GM21737 (cell line): ENCODE data around the gene CCDC28A.
"Not testable (repeated sequence)": the region's sequence is repeated elsewhere in the genome, so short reads cannot be mapped to it uniquely, and the experiment has no call there.

Experiments
- ATAC-seq: cut with Tn5 transposase; IDR thresholded peaks from one replicate; pipeline ENCODE4 v1.9.1; 2021; ENCODE audit warnings: mild to moderate bottlenecking, moderate library complexity; ENCODE audit not compliant: unreplicated experiment

CCDC28A gene

DNA sequence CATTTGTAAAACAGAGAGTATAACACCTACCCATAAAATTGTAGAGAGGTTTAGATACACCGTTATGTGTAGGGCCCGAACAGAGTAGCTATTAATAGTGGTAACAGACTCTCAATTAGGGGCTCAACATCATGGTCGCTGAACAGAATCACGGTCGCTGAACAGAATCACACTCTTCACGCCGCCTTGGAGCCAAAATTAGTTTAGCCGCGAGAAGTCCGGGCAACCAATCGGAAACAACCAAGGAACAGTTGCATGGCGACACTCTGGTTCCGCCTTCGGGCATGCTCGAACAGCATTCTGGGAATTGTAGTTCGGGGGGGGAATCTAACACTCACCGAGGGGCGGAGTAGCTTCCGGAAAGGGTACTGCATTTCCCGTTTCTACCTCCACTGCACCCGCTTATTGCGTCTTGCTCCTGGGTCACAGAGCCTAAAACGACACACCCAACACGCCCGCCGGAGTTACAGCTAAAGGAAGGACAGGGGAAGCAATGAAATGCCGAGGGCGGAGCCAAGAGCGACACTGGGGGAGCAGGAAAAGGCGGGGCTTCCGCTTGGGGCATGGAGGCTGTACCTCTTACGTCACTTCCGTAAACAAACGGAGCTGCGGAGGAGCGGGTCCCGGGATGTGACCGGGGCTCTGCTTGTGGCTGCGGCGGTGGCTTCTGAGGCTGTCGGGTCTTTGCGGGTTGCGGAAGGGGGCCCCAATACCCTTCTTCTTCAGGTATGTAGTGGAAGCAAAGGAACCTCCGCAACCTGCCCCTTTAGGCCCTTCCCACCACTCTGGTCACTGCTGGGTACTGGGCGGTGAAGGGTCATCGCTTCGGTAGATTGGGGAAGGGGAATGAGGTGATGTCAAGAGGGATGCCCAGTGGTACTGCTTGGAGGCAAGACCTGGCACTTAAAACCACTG, at the start of gene CCDC28A:
TSS of gene CCDC28A (plus strand) at position 593 of the 915 bp plus-strand sequence. CDS start 2,352 bp downstream, outside the sequence.
- peak; percentile 95 for ATAC-seq

- no peak for ATAC-seq
Observed at GRCh38 chr6:138724015-138724414, 49.6 kb upstream of the CCDC28A start.

DNA sequence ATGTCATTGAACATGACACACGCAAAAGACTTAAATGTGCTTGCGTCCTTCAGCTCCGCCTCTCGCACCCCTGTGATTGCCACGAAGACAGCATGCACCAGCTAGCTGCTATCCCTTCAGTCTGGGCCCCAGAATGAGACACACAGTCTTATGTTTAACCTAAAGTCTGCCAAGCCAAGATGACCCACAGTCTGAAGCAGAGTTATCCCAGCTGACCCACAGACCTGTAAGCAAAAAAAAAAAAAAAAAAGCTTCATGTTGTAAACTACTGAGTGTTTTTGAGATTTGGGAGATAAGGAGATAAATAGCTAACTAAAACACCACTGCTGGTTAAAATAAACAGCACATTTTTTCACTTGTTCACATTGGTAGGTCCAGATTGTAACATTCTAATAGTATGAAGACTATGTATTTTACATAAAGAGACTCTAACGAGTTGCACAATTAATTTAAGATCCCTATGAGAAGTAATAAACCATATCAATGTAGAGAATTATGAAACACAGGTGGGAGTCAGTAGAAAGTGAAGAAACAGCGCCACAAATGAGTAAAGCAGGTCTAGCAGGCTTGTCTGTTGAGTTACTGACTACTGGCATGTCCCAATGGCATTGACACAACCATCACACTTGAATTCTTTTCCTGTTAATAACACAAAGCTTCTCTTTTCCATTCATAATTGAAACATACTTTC, 47.4 kb upstream of the CCDC28A start:
- no peak for ATAC-seq

GRCh38 chr6:138726757-138727097, 46.8 kb upstream of the CCDC28A start:
- ATAC-seq = no peak

- ATAC-seq = no peak
Observed at GRCh38 chr6:138727182-138727581, 46.4 kb upstream of the CCDC28A start.

DNA sequence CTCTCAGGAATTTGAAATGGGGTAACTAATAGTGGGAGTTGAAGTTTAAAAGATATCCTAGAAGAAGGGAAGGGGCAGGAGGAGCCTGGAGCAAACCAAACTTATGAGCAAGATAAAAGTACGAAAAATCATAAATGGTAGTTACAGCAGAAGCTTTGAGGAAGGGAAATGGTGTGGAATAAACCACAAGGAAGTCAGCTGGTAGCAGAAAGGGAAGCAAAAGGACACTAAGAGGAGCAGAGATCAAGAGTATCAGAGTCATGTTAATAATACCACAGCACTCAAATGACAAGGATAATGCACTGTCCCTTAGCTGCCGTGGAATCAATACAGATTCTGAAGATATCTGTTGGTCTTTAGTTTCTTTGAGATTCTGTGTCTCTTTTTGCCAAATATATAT, 44.9 kb upstream of the CCDC28A start:
- ATAC-seq = no peak

GRCh38 chr6:138730037-138730436, 43.5 kb upstream of the CCDC28A start:
- not testable (repeated sequence) for ATAC-seq

DNA sequence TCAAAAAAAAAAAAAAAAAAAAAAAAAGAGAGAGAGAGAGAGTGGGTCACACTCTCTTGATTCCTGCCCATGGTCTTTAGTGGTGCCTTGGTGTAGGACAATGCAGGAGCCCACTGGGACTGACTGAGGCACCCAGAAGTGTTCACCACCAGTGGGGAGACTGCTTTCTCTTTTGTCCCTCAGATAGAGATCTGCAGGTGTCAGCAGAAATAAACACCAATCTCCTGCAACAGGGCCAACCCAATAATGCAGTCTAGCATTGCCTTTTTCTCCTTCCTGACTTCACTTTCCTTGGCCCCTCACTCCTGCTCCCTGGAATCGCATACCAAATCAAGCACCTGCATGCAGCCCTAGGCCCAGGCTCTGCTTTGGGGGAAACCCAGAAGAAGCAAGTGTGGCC, 39.0 kb upstream of the CCDC28A start:
- no peak for ATAC-seq

DNA sequence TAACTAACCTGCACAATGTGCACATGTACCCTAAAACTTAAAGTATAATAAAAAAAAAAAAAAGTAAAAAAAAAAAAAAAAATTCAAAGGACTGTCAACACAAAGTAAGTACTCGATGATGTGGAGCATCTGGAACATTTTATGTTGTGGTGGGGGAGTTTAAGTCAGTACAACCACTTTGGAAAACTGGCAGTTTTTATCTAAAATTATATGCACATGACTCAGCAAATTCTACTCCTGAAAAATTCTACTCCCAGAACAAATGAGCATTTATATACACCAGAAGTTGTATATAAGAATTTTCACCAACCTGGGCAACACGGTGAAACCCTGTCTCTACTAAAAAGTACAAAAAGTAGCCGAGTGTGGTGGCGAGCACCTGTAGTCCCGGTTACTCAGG, 36.9 kb upstream of the CCDC28A start:
- no peak for ATAC-seq

DNA sequence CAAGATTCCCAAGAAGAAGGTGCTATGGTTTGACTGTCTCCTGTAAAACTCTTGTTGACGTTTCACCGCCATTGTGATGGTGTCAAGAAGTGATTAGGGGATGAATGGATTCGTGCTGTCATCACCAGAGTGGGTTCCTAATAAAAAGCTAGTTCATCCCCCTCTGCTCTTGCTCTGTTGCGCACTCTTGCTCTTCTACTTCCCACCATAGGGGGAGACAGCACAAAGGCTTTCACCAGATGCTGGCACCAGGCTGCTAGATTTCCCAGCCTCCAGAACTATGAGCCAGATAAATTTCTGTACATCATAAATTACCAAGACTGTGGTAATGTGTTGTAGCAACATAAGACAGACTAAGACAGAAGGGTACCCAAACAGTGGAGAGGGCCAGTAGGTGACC, 21.6 kb upstream of the CCDC28A start:
- no peak for ATAC-seq

- no peak for ATAC-seq
Observed at GRCh38 chr6:138757136-138757535, 16.4 kb upstream of the CCDC28A start.

GRCh38 chr6:138765896-138766655, 7.5 kb upstream of the CCDC28A start:
- no peak for ATAC-seq

DNA sequence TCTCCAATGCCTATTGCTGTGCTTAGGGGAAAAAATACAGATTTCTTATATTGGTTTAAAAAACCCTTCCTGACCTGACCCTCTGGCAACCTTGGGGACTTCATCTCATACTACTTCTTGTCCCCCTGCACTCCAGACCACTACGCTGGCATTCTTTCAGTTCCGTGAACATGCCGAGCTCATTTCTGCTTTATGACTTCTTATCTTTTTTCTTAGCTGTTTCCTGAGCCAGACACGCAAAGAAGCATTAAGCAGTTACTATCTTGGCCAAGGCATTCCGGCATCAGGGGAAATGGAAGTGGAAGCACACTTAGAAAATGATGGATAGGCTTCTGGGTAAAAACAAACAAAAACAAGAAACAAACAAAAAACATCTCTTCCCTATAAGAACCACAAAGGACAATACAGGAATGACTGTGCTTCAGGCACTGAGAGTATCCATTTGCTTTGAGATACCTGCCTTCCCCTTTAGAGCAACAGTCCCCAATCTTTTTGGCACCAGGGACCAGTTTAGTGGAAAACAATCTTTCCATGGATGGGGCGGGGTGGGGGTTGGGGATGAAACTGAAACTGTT, 4.4 kb upstream of the CCDC28A start:
- ATAC-seq = no peak

DNA sequence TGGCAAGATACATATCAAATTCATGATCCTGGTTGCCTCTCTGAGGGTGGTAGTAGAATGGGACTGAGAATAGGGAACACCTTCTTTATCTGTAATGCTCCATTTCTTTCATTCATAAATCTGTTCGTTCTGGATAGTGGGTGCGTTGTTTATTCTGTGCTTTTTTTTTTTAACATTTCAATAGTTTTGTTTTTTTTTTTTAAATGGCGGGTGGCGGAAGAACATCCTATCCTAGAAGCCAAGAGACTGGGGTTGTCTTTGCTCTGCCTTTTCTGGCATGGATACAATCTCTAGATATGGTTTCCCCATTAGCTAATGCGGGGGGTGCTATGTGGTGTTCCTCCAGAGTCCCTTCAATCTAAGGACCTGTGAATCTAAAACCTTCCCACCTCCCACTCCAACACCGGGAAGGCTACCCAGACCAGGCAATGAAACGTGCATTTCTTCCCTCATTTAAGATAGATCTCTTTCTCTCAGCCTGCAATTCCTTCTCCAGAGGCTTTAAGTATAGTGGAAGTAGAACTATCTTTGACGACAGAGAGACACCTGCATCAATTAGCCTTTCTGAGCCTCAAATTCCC, 883 bp upstream of the CCDC28A start:
- no peak for ATAC-seq

DNA sequence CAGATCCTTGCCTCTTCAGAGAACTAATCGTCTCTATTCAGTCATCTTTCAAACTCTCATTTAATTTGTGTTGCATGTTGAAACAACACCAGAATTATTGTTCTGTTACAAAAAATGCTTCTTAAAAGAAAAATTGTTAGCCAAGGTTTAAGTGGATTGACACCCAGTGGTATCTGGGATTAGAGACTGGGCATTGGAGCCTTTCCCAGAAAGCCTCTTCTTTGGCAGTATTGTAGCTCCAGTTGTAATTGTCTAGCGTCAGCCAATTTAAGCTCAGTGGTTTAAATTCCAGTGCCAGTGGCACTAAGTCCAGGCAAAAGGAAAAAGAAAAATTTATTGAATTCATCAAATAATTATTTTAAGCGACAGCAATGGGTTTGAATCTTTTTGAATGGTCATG, 801 bp downstream of the CCDC28A start:
- no peak for ATAC-seq

DNA sequence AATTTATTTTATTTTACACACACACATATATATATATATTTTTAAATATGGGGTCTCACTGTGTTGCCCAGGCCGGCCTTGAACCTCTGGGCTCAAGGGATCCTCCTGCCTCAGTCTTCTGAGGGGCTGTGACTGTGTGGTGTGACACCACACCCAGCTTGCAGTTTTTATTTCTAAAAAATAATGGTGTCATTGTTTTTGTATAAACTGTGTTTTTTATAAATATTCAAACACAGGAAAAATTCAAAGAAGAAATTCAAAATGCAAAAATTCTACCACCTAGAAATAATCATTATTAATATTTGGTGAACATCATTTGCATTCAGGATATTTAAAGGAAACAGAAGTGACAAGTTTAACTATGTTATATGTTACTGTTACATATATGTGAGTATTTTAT, 3.1 kb downstream of the CCDC28A start:
- no peak for ATAC-seq

DNA sequence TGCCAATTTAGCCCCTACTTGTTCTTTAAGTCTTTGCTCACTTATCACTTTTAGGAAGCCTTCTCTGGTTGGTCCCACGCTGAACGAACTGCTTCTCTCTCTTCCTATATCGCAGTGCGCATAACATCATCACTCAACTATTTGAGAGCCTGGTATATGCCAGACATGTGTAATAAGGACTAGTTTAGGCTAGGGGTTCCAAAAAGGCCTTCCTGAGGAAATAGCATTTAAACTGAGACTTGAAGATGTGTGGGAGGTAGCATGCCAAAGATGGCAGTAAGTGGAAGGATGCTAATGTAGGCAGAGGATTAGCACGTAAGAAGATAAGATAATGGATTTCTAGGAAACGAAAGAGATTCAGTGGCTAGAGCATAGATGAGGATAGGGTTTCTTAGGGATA, 4.8 kb downstream of the CCDC28A start:
- no peak for ATAC-seq

DNA sequence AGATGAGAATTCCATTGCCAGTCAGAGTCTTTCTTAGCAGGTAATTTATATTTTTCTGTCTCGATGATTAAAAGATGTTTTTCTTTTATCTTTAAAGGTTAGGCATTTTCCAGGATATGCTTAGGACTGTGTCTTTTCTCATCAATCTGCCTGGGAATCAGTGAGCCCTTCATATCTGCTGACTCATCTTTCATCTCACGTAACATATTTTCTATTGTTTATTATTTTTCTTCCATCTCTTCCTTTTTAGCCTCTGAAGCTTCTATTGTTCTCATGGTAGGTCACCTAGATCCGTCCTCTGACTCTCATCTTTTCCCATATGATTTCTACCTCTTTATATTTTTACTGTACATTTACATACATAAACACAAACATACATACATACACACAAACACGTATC, 8.7 kb downstream of the CCDC28A start:
- ATAC-seq = no peak

DNA sequence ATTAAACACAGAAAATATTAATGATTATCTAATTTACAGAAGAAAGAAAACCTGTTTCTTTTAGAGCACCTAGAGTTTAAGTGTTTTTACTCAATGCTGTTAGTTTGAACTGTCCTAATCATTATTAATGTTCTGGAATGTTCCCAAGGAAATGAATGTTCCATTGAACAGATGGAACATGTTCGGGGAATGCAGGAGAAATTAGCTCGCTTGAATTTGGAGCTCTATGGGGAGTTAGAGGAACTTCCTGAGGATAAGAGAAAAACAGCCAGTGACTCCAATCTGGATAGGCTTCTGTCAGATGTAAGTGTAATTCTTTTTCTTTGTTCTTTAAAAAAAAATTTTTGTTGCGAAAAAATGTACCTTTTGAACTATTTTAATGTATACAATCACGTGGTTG, 11.5 kb downstream of the CCDC28A start:
- no peak for ATAC-seq

DNA sequence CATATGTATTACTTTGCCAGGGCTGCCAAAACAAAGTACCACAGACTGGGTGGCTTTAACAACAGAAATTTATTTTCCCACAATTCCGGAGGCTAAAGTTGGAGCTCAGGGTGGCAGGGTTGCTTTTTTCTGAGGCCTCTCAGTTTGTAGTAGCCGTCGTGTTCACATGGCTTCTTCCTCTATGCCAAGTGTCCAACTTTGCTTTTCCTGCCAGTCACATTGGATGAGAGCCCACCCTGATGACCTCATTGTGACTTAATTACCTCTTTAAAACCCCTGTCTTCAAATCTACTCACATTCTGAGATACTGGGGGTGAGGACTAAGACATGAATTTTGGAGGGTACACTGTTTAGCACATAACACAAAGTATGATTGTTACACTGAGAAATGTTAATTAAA, 12.4 kb downstream of the CCDC28A start:
- no peak for ATAC-seq

GRCh38 chr6:138787138-138787537, 13.6 kb downstream of the CCDC28A start:
- ATAC-seq = no peak
